Kidney epithelial cell (primary cell): ENCODE data around the gene PTCH1. TPM values are rescaled to one million over a fixed set of nuclear protein-coding genes. Genes with fewer than 3 reads are reported as not detected.

ENCODE experiments used
- DNase-seq: peaks from one replicate; pipeline ENCODE4 v3.0.0-alpha.2; 2010; ENCODE audit warnings: low read depth
- H3K27me3 ChIP-seq: 2 replicates; pipeline ENCODE4 v1.6.0; 2011; ENCODE audit warnings: low read length; ENCODE audit not compliant: control insufficient read depth, insufficient read depth
- H3K36me3 ChIP-seq: 2 replicates; pipeline ENCODE4 v1.5.1; 2011; ENCODE audit warnings: low read length; ENCODE audit not compliant: control insufficient read depth, insufficient read depth
- H3K4me3 ChIP-seq: 2 replicates; pipeline ENCODE4 v1.5.1; 2011; ENCODE audit warnings: low read depth, mild to moderate bottlenecking, control low read depth, low read length
- total RNA-seq: library from RNA; depleted of rRNA; stranded (reverse); fragments of >200 nt; gene quantifications from 2 replicates; pipeline ENCODE4 v1.2.3, GENCODE V29; 2015
- TF ChIP-seq, protein P1 (sequence below): IDR thresholded peaks from 2 replicates; pipeline ENCODE4 v1.5.1; 2011; ENCODE audit warnings: mild to moderate bottlenecking, moderate library complexity, low read length, control low read depth, inconsistent platforms; ENCODE audit not compliant: insufficient read depth, poor library complexity, severe bottlenecking

Gene PTCH1
- total RNA-seq, 1 donor from 2014 or later: 2.8 TPM

DNA sequence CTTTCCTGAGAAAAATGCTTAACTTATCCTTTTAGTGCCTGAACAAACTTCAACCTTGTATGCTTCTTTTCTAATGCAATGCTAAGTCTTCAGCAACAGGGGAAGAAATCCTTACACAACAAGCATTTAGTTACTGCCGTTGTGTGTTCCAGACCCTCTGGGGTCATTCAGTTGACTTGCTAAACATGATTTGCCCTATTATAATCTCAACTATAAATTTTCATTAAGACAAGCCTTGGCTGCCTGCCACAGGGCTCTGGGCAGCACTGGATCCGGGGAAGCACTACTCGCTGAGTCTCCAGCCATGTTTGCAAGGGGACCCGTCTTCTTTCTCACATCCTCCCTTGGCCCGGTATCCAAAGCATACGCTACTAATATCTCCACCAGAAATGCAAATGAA, 58.1 kb downstream of the PTCH1 start:
- no peak overlapping the region for H3K4me3 ChIP-seq
- TF ChIP-seq, protein P1, sequence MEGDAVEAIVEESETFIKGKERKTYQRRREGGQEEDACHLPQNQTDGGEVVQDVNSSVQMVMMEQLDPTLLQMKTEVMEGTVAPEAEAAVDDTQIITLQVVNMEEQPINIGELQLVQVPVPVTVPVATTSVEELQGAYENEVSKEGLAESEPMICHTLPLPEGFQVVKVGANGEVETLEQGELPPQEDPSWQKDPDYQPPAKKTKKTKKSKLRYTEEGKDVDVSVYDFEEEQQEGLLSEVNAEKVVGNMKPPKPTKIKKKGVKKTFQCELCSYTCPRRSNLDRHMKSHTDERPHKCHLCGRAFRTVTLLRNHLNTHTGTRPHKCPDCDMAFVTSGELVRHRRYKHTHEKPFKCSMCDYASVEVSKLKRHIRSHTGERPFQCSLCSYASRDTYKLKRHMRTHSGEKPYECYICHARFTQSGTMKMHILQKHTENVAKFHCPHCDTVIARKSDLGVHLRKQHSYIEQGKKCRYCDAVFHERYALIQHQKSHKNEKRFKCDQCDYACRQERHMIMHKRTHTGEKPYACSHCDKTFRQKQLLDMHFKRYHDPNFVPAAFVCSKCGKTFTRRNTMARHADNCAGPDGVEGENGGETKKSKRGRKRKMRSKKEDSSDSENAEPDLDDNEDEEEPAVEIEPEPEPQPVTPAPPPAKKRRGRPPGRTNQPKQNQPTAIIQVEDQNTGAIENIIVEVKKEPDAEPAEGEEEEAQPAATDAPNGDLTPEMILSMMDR: no peak

GRCh38 chr9:95457769-95458168, 59.0 kb downstream of the PTCH1 start:
- DNase-seq: no peak
- H3K36me3 ChIP-seq: peaks cover 3% of the 10 kb centered on the region
- TF ChIP-seq, protein P1: no peak
- H3K27me3 ChIP-seq: no peaks in the 10 kb centered on the region
- H3K4me3 ChIP-seq: no peak overlapping the region

More for the DNA sequence above, 58.1 kb downstream of the PTCH1 start:
- peaks cover 3% of the 10 kb centered on the region for H3K36me3 ChIP-seq
- no peak for DNase-seq
- no peaks in the 10 kb centered on the region for H3K27me3 ChIP-seq

DNA sequence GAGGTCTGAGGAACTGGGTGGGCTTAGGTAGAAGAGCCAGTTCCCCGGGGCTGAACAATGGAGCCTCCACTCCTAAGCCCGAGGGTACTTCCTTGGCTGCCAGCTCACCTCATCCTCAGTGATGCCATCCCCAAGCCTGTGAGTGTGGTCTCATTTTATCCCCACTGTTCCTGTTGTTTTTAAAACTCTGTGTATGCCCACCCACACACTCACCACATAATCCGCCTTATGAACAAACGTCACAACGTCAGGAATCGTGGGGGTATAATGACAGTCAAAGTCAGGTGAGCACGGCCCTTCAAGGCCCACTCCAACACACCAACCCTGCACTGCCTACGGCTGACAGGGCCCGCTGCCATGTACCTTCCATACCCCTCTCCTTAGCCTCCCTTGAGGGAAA, 61.1 kb downstream of the PTCH1 start:
- no peak for DNase-seq
- TF ChIP-seq, protein P1: no peak
- Histone ChIP-seq H3K27me3 (no peaks in the 10 kb centered on the region), H3K36me3 (peaks cover 3% of the 10 kb centered on the region), H3K4me3 (no peak overlapping the region)

DNA sequence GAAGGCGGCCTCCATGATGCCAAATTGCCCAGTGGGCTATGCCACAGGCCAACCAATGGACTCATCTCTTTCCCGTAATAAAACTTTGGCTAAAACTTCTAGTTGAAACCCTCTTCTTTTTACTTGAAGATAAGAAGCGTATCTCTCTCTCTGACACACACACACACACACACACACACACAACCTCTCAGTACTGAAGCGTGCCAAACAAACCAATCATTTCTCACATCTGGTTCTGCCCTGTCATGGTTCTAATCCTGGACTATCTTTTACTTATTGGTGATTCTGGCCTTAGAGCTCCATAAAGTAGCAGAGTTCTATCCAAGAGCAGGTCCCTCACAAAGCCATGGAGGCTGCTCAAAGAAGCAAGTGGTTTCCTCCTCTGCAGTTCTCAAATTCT, 64.6 kb downstream of the PTCH1 start:
- Histone ChIP-seq H3K27me3 (no peaks in the 10 kb centered on the region), H3K36me3 (peaks cover 3% of the 10 kb centered on the region), H3K4me3 (no peak overlapping the region)
- TF ChIP-seq, protein P1: no peak
- DNase-seq: no peak

- Histone ChIP-seq H3K27me3 (no peaks in the 10 kb centered on the region), H3K36me3 (peaks cover 4% of the 10 kb centered on the region), H3K4me3 (no peak overlapping the region)
- TF ChIP-seq, protein P1: no peak
- DNase-seq: no peak
Measured at GRCh38 chr9:95451065-95451426, 65.7 kb downstream of the PTCH1 start.
